Measurements from ENCODE around the gene MYORG.
"Not testable (repeated sequence)": the region's sequence is repeated elsewhere in the genome, so short reads cannot be mapped to it uniquely, and the experiment has no call there.

Gene MYORG

DNA sequence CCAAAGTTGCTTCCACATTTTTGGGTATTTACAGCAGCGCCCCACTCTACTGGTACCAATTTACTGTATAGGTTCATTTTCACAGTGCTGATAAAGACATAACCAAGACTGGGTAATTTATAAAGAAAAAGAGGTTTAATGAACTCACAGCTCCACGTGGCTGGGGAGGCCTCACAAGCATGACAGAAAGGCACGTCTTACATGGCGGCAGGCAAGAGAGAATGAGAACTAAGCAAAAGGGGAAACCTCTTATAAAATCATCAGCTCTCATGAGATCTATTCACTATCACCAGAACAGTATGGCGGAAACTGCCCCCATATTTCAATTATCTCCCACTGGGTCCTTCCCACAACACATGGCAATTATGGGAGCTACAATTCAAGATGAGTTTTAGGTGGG, 7.9 kb downstream of the MYORG start:
- DNase-seq (ENCODE audit: low read depth), result not testable (repeated sequence)

DNA sequence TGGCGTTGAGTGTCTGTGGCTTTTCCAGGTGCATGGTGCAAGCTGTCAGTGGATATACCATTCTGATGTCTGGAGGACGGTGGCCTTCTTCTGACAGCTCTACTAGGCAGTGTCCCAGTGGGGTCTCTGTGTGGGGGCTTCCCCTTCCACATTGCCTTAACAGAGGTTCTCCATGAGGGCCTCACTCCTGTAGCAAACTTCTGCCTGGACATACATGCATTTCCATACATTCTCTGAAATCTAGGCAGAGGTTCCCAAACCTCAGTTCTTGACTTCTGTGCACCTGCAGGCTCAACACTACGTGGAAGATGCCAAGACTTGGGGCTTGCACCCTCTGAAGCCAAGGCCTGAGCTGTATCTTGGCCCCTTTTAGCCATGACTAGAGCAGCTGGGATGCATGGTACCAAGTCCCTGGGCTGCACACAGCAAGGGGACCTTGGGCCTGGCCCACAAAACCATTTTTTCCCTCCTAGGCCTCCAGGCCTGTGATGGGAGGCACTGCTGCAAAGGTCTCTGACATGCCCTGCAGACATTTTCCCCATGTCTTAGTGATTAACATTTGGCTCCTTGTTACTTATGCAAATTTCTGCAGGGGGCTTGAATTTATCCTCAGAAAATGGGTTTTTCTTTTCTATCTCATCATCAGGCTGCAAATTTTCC, 8.8 kb downstream of the MYORG start:
- DNase-seq (ENCODE audit: low read depth), result not testable (repeated sequence)

DNA sequence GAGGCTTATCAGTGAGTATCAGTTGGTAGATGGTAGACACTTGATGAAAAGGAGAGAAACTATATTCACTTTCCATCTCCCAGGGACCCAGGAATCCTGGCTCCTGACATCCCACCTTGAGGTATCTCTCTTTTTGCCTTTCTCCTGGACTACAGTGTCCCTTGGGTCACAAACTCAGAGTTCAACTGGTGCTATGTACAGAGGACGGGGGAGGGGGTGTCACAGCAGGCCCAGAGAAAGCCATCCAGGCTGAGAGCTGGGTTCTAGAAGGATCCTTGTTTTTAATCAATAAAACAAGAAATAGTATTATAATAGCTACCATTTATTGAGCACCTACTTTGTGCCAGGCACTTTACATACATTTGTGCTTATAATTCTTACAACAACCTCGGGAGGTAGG, 10.3 kb downstream of the MYORG start:
- no peak for DNase-seq (ENCODE audit: low read depth)

DNA sequence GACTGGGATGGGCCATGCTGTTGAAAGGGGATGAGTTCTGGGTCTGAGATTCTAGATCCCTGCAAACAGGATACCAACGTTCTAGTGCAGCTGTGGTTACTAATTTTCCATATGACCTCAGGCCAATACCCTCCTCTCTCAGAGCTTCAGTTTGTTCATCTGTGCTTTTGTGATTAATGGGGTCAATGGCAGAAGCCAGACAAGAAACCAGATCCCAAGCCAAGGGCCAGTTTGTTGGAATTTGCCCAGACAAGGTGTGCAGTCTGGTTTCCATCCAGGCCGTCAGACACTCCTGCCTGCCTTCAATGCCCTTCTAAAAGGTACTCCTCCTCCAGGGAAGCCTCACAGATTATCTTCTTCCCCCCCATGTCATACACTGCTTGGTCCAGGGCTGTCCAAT, 11.4 kb downstream of the MYORG start:
- no peak for DNase-seq (ENCODE audit: low read depth)

DNA sequence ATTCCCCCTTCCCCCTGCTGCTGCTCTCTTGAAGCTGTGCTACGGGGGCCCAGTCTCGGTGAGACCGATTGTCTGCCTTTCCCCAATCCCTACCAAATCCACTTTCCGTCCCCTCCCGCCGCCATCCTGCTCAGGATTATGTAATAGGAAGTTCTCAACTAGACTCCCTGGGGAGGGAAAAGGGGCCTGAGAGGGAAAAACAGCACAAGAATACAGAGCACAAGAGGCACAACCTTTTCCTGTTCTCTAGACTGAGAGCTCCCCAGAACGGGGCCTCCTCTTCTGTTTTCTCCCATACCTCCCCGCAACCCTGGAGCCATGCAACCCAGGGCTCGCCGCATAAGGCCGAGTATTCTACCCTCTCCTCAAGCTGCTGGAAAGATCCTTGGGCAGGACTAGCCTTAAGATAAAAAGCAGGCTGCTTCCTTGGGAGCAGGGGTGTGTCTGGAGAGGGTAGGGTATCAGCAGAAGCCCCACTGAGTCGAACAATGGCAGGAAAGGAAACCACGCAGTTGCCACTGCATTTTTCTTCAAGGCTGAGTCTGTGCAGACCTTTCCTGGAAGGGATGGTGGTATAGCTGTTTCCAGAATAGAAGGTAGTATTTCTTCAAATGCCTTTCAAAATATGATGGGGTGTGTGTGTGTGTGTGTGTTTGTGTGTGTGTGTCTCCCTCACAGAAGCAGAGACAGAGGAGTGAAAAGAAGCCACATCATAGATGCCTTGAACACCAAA, 12.9 kb downstream of the MYORG start:
- DNase-seq (ENCODE audit: low read depth), result no peak

DNA sequence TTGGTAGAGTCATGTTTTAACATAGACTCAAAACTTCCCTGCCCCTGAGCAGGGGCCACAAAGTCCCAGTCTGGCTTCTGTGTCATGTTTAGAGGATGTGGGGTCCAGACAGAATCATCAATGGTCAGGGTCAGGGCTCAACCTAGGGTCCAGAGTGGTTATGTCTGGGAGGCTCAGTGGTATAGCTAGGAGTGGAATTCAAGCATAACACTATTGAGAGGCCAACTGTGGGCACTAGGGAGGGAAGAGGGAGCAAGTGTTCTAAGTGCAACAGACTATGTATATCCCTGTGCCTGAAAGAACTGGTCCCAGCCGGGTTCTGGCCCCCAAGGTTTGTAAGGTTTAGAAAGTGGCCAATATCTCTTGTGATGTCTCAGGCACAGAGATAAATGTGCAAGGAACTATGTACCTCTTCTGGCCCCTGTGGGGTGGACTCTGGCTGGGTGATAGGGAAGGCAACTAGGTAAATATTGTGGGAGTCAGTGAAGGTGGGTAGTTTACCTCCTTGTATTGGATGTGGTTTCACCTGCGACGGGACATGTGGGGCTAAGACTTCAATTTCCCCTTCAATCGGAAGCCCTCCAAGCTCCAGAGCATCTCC, 14.0 kb downstream of the MYORG start:
- DNase-seq (ENCODE audit: low read depth), result no peak

DNA sequence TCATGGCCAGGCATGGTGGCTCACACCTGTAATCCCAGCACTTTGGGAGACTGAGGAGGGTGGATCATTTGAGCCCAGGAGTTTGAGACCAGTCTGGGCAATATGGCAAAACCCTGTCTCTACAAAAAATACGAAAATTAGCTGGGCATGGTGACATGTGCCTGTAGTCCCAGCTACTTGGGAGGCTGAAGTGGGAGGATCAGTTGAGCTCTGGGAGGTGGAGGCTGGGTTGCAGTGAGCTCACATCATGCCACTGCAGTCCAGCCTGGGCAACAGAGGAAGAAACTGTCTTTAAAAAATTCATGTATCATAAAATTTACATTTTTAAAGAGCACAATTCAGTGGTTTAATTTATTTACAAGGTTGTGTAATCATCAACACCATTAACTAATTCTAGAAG, 23.7 kb downstream of the MYORG start:
- not testable (repeated sequence) for DNase-seq (ENCODE audit: low read depth)

DNA sequence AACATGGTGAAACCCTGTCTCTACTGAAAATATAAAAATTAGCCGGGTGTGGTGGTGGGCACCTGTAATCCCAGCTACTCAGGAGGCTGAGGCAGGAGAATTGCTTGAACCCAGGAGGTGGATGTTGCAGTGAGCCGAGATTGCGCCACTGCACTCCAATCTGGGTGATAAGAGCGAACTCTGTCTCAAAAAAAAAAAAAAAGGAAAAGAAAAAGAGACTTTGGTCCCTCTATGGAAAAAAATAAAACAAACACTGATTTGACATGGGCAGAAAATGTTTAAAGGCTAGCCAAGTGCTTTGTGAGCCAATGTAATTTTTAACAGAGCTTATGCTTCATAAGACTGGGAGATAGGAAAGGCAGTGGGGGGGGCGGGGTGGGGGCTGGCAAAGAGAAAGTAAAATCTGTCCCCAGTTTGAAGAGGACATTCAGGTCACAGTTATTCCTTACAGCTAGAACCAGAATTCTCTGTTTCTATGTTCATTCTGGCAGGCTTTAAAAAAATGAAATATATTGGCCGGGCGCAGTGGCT, 24.5 kb downstream of the MYORG start:
- DNase-seq (ENCODE audit: low read depth), result not testable (repeated sequence)

DNA sequence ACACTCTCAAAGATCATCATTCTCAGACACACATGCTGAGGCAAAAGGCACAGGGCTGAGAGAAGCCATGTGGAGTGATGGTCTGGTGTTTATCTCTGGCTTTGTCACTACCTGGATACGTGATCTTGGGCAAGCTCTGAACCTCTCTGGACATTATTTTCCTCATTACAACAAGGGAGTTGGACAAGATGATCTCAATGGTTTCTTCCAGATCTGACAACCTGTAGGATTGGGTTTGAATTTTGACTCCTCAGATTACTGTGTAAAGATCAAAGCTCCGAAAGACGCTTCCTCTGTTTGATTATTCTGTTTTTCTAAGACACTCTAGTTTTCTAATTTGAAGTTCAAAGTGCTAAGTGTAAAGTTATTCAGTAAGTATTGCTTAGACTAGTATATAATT, 27.4 kb downstream of the MYORG start:
- DNase-seq (ENCODE audit: low read depth), result no peak

DNA sequence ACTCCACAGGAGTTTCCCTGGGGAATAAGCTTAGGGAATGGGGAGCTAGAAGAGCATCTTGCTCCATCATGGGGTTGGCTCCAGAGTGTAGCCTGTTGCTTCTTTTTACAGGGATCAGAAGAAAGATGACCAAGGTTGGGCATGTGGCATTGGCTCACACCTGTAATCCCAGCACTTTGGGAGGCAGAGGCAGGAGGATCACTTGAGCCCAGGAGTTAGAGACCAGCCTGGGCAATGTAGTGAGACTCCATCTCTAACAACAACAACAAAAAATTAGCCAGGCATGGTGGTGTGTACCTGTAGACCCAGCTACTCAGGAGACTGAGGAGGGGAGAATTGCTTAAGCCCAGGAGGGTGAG, 28.9 kb downstream of the MYORG start:
- no peak for DNase-seq (ENCODE audit: low read depth)

DNA sequence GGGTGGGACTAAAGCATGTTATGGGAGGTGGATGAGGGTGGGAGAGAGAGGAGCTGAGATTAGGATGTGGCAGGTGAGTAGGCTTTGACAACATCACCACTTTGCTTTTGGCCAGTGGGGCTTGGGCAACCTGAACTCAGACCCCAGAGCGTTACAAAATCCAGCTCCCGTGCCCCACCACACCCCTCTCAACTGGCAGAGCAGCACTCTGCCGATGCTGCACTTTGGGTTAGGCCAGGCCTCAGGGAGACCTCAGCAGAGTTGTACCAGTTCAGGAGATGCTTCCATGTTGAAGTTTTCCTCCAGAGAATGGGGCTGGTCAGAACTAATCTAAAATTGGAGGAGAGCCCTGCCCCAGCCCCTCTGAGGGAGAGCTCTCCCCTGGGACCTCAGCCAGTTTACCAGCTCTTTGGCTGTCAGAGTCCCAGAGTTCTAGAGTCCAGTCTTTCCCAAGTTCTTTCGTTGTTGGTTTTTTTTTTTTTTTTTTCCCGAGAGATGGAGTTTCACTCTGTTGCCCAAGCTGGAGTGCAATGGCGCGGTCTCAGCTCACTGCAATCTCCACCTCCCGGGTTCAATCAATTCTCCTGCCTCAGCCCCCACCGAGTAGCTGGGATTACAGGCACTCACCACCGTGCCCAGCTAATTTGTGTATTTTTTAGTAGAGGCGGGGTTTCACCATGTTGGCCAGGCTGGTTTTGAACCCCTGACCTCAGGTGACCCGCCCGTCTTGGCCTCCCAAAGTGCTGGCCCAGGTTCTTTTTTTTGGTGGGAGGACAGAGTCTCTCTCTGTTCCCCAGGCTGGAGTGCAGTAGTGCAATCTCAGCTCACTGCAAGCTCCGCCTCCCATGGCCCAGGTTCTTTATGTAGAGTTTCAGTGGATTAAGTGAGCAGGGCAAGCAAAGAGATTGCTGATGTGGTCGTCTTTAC, 29.6 kb downstream of the MYORG start:
- no peak for DNase-seq (ENCODE audit: low read depth)

DNA sequence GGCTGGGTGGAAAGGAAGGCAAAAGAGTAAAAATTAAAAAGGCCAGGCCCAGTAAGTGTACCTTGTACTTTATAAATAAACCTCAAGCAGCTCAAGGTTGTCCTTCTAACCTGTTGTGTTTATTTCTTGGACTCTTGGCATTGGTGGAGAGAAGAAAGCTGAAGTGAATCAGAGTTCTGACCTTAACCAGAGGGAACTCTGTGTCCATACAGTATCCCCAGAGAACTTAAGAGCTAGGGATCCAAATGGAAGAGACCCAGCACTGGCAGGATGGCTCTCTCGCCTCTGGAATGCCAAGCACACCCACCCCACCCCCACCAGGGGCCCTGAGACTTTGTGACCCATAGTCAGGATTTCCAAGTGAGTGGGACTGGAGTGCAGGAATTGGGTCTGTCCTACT, 33.1 kb downstream of the MYORG start:
- DNase-seq (ENCODE audit: low read depth), result no peak

DNA sequence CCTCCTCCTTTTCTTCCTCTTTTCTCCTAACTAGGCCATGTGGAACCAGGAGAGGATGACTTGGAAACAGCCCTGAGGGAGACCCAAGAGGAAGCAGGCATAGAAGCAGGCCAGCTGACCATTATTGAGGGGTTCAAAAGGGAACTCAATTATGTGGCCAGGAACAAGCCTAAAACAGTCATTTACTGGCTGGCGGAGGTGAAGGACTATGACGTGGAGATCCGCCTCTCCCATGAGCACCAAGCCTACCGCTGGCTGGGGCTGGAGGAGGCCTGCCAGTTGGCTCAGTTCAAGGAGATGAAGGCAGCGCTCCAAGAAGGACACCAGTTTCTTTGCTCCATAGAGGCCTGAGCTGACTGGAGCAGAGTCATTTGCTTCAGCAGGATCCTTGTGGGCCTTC, 33.6 kb downstream of the MYORG start:
- DNase-seq (ENCODE audit: low read depth), result no peak

DNA sequence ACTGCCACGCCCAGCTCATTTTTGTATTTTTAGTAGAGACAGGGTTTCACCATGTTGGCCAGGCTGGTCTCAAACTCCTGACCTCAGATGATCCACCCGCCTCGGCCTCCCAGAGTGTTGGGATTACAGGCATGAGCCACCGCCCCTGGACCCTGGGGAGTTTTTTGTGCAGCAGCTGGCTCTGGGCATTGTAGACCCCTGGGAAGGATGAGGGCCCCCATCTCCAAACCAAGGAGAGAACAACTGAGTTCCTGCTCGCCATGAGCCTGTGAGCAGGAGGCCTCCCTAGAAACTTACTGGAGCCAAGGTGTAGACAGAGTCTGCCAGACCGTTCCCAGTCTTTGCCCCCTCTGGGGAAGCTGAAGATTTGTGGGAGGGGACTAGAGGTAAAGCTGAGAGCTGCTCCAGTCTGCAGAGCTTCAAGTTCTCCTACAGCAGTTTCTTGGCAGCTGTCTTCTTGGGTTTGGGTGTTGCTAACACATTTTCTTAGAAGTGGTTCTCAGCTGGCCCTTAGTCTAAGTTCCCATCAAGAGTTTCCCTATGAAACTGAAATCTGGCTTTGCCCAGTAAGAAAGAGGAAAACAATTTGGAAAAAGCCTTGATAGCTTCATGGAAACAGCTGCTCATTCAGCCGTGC, 34.9 kb downstream of the MYORG start:
- DNase-seq (ENCODE audit: low read depth), result no peak

DNA sequence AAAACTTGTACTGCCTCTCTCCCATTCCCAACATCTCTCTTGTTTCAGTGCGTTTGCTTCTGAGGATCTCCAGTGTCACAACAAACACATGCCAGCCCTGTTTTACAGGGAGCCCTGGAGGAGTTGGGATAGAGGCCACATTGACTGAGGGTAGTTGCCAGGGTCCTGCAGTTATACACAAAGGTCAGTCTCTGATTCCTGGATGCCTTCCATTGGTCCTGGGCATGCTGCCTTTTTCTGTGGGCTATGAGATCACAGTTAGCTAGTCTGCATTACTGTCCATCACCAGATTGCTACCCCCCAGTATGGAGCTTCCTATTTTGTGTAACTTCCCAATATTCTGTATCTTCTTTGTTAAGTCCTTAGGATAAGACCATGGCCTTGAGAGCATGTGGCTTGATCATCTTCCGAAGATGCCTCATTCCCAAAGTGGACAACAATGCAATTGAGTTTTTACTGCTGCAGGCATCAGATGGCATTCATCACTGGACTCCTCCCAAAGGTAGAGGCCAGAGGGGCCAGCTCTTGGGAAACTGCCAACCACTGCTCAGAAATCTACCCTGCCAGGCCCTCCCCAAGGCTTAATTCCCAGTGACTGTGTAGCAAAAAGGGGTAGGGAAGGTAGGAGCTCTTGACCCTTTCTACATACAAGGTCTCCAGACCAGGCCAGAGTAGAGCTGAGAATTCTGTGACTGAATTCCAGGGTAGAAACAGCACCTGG, 37.9 kb downstream of the MYORG start:
- no peak for DNase-seq (ENCODE audit: low read depth)

DNA sequence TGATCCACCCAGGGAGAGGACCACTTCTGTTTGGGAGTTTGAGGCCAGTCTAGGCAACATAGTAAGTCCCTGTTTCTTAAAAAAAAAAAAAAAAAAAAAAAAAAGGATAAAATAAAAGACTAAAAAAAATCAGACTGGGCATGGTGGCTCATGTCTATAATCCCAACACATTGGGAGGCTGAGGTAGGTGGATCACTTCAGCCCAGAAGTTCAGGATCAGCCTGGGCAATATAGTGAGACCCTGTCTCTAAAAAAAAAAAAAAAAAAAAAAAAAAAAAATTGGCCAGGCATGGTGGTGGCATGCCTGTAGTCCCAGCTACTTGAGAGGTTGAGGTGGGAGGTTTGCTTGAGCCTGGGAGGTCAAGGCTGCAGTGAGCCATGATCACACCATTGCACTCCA, 38.6 kb downstream of the MYORG start:
- not testable (repeated sequence) for DNase-seq (ENCODE audit: low read depth)

DNA sequence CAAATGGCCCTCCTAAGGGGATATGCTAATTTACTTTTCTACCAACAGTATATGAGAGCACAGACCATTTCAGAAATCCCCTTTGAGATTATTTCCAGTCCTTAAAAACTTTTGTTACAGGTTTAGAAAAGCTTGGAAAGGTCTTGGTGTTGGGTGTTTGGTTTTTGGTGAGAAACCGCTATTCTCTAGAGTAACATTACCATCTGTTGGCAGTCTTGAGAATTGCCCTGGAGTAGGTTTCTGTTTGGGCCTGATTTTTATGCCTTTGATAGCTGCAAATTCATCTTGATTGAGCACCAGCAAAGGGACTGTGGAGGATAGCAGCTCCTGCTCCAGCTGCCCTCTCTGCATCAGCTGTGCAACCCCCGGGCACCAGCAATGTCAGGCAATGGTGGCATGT, 39.3 kb downstream of the MYORG start:
- no peak for DNase-seq (ENCODE audit: low read depth)

DNA sequence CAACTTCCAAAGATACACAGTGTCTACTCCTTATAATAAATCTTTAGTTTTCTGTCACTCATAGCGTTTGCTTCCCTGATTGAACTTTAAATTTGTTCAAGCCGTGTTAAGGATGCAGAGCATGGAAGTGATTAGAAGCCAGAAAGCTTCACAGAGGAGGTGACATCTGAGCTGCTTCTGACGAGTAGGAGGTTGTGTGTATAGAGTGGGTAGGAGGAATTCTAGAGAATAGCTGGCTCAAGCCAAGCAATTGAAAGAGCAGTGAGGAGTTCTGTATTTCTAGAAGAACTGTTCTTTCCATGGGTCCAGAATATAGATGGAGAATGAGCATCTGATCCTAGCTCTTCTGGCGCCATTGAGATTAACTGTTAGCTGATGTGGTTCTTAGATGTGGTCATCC, 41.3 kb downstream of the MYORG start:
- no peak for DNase-seq (ENCODE audit: low read depth)

DNA sequence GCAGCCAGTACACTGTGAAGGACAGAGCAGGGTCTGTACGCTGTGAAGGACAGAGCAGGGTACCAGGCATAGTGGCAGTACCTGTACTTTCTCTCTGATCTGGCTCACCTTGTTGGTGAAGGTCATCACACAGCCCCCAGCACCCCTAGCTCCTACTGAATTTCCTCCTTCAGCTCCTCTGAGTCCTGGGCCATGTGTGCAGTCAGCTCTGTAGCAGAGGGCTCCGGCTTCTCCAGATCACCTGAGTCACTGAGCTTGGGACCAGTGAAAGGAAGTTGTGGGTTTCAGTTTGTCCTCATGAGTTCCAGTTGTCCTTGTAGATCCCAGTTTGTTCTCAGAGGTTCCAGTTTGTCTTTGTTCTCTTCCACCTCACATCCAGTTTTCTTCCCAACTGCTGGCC, 41.8 kb downstream of the MYORG start:
- no peak for DNase-seq (ENCODE audit: low read depth)

DNA sequence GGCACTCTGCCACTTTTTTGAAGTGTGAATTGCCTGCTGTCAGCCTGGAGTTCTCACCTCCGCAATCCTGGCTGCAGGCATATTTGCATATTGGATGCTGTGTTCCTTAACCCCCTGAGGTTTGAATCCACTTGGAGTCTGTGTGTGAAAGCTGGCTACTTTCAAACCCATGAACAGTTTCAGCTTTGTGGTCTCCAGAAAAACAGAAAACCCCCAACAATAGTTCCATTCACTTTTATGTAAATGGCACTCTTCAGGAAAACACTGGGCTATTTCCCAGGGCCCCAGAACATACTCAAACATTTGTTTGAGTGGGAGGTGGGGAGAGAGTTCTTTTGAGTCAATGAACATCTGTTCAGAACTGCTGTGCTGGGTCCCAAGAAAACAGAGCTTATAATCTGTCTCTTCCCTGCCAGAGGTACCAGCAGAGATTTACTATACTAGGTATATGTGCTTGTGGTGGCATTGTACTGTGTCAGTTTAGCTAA, 42.3 kb downstream of the MYORG start:
- DNase-seq (ENCODE audit: low read depth), result no peak

DNA sequence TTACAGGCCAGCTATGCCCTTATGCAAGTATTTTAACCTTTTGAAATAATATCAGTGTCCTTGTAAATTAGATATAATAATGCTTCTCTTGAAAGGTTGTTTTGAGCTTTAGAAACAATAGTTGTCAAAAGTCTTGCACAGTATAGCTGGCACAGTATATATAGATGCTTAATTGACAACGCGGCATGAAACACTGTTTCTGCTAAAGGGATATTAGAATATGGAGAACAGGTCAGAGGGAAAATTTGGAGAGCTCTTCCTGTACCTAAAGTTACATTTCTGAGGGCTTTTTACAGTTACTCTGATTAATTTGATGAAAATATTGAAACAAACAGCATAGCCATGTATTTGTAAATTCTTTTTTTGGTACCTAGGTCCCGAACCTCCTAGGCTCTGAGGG, 42.9 kb downstream of the MYORG start:
- no peak for DNase-seq (ENCODE audit: low read depth)
